RPMI7951 (cell line): Measurements from ENCODE around the gene THSD4. TPM values are rescaled to one million over a fixed set of nuclear protein-coding genes. Genes with fewer than 3 reads are reported as not detected.
"Not testable (repeated sequence)": the region's sequence is repeated elsewhere in the genome, so short reads cannot be mapped to it uniquely, and the experiment has no call there.

Experiments
- DNase-seq: peaks from one replicate; pipeline ENCODE4 v3.0.0-alpha.2; 2012; ENCODE audit warnings: low read depth
- total RNA-seq: library from RNA; depleted of rRNA; stranded (reverse); fragments of >200 nt; shearing (Covaris generic); gene quantifications from 2 replicates; pipeline ENCODE4 v1.2.3, GENCODE V29; 2014

The THSD4 gene
- total RNA-seq, 1 experiment from 2014 or later: 25.2 TPM

DNA sequence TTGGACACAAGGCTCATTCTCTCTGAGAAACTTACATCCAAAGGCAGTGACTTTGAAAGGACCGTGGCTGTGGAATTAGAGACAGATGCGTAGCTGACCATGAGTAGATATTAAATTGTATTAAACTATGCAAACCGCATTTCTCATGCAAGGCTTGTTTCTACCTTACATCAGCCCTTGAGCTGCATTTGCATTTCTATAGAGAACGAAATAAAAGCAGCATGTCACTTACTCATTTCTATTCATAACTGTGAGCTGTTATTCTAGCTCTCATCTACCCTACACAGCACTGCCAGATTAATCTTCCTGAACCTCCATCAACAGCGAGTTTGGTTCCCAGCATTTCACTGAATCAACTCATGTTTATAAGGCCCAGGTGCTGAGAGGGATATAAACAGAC lies 72.3 kb downstream of the THSD4 start:
- DNase-seq: no peak

DNA sequence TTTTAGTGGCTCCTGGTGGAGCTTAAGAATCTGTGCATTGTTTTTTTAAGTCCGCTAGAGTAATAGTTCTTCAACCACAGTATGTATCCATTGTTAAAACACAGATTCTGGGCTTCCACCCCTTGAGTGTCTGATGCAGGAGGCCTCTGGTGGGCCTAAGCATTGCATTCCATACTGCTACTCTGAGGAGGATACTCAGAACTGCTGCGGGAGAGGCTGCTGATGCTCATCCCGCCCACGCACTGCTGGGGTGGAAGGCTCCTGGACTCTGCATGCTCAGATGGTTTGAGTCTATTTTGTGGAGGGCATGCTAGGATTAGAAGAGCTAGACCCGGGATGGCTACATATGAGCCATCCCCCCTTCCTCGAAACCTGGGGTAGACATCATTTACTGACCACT lies 74.4 kb downstream of the THSD4 start:
- peak; percentile 65 for DNase-seq

DNA sequence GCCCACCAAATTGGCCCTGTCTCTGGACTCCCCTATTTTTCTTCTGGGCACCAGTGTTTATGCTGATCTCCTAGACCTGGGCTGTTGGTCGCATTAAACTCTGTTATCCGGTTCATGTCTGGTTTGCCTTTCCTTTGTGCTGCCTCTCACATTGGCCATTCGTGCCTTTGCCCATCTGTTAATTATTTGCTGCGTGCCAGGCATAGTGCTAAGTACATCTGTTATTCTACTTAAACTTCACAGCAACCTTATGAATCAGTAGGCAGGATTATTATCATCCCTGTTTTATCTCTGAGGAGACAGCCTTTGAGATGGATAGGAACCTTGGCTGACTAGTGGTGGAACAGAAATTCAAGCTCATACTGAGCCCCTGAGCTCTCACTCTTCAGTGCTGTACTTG lies 76.0 kb downstream of the THSD4 start:
- peak; percentile 83 for DNase-seq

DNA sequence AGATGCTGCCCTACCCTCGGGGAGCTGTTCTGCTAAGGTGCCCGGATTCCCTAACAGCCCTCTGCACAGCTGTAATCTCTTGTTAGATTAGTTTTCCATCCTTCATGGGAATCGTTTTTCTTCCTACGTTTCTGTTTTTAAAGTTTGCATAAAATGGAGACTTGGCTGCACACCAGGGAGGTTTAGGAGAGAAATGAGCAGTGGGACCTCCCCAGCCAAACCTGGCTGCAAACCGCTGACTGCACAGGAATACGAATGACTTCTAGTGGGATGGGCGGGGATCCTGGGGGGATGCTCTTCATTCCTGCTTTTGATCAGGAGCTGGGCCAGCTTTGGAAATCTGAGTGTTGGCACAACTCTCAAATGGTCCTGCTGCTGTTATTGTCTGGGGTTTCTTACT lies 77.5 kb downstream of the THSD4 start:
- no peak for DNase-seq

DNA sequence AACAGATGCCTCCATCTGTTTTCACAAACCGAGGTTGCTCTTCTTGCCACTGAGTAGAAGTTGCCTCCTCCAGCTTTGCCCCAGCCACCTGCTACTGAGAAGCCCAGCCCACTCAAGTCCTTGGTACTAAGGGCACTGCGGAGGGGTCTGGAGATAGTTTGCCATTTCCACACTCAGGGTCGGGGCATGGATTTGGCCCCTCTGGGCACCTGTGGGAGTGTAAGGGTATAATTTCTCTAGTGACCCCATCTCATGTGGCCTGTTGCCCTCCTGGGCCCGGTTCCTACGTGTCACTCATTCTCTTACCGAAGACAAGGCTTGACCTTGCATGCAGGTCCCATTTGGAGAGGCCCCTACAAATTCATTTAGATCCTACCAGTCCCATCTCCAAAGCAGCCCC lies 79.0 kb downstream of the THSD4 start:
- DNase-seq: no peak

- DNase-seq: peak; percentile 57
Measured at GRCh38 chr15:71195242-71195641, 80.0 kb downstream of the THSD4 start.

DNA sequence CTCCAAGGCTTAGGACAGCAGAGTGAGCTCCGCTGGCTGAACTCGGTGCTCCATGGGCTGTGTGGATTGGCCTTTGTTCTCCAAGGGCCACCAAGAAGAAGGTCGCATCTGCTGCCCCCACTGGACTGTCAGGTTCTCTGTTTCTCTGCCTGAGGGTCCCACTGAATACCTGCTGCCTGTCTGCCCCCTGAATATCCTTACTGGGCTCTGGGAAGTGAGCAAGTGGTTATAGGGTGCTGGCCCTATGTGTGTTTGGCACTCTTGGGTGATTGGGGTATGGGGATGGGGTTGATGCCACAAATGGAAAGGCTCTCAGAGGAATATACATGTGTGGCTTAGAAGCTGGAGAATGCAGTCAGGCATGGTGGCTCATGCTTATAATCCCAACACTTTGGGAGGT lies 82.3 kb downstream of the THSD4 start:
- DNase-seq: no peak

DNA sequence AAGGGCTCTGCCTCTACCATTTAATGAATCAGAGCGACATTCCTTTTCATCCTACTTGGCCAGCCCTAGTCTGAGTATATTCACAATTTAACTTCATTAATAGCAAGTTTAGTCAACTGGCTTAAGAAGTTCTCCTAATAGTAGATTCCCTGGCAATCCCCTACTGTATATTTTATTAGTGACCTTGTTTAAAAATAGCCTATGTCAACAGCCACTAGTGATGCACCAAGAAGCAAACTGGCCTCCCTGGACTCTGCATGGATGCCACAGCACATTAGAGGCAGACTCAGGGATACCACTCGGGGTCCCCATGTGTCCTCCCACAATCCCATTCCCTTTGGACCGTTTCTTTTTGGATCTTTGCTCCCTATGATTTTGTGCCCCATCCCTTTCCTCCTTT lies 83.6 kb downstream of the THSD4 start:
- no peak for DNase-seq

DNA sequence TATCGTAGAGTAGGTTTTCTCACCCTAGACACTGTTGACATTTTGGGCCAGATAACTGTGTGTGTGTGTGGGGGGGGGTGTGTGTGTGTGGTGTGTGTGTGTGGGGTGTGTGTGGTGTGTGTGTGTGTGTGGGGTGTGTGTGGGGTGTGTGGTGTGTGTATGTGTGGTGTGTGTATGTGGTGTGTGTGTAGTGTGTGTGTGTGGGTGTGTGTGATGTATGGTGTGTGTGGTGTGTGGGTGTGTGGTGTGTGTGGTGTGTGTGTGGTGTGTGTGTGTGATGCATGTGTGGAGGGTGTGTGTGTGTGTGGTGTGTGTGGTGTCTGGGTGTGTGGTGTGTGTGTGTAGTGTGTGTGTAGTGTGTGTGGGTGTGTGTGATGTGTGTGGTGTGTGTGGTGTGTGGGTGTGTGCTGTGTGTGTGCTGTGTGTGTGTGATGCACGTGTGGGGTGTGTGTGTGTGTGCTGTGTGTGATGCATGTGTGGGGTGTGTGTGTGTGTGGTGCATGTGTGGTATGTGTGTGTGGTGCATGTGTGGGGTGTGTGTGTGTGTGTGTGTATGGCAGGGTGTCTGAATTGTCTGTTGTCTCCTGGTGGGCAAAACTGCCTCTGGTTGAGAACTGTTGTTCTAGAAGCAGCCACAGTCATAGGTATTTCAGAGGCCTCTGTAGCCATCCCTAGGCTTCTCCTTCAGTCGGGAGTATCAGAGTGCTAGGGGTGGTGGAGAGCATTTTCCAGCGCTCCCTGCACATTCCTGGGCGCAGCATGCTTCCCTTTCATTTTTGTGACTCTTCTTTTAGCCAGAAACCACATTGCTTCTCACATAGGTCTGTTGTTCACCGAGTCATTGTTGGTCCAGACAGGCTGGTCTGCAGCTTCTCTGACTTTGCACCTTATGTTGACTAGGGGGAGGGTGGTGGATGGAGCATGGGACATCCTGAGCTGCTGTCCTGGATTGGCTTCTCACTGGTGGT lies 84.4 kb downstream of the THSD4 start:
- peak; percentile 52 for DNase-seq

DNA sequence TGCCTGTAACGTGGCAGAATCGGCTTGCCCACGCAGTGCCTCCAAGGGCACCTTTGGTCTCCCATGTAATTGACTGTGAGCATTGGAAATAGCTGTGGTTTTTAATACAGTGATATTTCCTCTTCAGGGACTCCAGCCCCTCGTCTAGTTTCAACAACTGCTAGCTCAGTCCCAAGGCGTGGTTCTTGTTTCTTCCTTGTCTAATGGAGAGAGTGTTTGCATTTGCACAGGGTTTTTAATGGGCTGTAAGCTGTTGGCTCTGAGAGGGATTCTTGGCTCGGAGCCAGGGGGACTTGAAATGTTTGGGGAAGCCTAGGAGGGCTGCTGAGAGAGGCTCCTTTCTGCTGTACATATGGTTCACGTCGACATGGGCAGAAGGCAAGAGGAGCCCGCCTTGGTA lies 86.2 kb downstream of the THSD4 start:
- peak; percentile 41 for DNase-seq

GRCh38 chr15:71202712-71203111 lies 87.4 kb downstream of the THSD4 start:
- DNase-seq: no peak

GRCh38 chr15:71203586-71204474 lies 88.6 kb downstream of the THSD4 start:
- peak; percentile 72 for DNase-seq

GRCh38 chr15:71207141-71207540 lies 91.9 kb downstream of the THSD4 start:
- DNase-seq: peak; percentile 88

- no peak for DNase-seq
Measured at GRCh38 chr15:71212146-71212545, 96.9 kb downstream of the THSD4 start.

DNA sequence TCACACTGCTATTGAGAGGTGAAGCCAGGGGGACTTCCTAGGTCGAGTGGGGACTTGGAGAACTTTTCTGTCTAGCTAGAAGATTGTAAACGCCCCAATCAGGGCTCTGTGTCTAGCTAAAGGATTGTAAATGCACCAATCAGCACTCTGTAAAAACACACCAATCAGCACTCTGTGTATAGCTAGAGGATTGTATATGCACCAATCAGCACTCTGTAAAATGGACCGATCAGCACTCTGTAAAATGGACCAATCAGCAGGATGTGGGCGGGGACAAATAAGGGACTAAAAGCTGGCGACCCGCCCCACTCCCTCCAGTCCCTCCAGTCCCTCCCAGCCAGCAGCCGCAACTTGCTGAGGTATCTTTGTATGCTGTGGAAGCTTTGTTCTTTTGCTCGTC lies 98.7 kb downstream of the THSD4 start:
- DNase-seq: not testable (repeated sequence)

GRCh38 chr15:71215126-71215894 lies 100.0 kb downstream of the THSD4 start:
- peak; percentile 53 for DNase-seq

DNA sequence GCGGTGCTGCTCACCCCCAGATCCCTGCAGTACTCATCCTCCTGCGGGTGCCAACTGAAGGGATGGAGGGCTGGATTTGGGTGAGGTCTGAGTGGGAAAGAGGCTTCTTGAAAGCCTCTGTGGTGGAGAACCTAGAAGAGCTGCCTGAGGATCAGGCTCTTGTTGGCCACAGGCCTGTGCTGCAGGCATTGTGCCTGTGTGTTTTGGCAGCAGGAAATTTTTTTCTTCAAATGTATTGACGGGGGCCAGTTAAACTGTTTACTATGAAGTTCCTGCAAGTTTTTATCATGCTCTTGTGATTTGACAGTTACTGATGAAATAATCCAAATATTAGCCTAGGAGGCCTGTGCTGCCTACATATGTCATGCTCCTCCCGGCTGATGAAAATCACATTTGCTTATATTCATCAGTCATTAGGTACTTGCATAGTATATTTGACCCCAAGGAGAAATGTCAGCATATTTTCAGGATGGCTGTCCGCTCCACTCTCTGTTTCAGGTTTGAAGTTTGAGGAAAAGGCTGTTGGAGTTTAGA lies 103.1 kb downstream of the THSD4 start:
- DNase-seq: no peak

DNA sequence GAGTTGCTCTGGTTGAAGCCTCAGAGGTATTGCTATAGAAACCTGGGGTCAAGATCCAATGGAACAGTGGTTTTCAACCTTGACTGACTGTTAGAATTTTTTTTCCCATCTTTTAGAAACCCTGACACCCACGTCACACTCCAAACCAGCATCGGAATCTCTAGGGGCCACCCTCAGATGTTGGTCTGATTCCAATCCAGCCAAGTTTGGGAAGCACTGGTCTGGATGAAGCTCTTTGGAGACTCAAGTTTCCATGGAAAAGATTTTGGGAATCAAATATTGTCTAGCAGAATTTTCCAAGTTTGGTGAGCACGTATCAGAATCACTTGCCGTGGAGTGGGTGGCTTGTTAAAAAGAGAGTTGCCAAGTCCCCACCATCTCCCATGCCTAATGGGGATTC lies 103.8 kb downstream of the THSD4 start:
- no peak for DNase-seq

- peak; percentile 51 for DNase-seq
Measured at GRCh38 chr15:71219645-71220044, 104.4 kb downstream of the THSD4 start.

- no peak for DNase-seq
Measured at GRCh38 chr15:71220828-71221227, 105.6 kb downstream of the THSD4 start.

DNA sequence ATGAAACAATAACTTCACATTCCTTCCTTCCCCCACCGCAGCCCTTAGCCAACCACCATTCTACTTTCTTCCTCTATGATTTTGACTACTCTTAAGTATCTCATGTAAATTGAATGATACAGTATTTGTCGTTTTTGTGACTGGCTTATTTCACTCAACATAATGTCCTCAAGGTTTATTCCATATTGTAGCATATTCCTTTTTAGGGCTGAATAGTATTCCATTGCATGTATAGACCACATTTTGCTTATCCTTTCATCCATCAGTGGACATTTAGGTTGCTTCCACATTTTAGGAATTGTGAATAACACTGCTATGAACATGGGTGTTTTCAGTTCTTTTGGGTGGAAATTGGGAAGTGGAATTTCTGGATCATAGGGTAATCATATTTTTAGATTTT lies 106.1 kb downstream of the THSD4 start:
- no peak for DNase-seq

DNA sequence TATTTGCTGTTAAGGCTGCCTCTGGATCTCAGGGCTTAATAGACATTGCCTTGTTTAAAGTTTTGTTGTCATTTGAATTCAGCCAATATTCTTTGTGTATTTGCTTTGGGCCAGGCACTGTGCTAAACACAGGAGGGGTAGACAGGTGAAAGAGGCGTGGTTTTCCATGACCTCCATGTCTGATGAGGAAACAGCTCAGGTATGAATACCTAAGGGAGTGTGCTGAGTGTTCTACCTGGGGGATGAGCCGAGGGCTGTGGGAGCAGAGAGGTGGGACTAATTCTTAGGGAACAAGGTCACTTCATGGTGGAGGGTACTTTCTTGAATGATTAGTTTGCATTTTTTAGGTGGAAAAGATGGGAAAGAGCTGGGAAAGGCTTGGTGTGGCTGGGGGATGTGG lies 108.2 kb downstream of the THSD4 start:
- no peak for DNase-seq
